SK-N-SH (cell line): ENCODE data around the gene MLXIPL.

Source experiments
- CTCF ChIP-seq: fragments of 200-600 bp; sonication (generic); IDR thresholded peaks from 2 replicates; pipeline ENCODE4 v1.6.1; 2017; ENCODE audit warnings: antibody characterized with exemption, mild to moderate bottlenecking, moderate library complexity
- EP300 ChIP-seq, 2 experiments: IDR thresholded peaks; 2 replicates each; pipeline versions ENCODE4 v1.4.0 to v1.6.1; 2012; ENCODE audit warnings: borderline replicate concordance in 1 of 2, low read depth in 1 of 2, low read length in 1 of 2
- JUND ChIP-seq: IDR thresholded peaks from 2 replicates; pipeline ENCODE4 v1.4.0; 2012
- RCOR1 ChIP-seq: fragments of 150-350 bp; IDR thresholded peaks from 2 replicates; pipeline ENCODE4 v1.6.1; 2017; ENCODE audit warnings: antibody characterized with exemption, low read length

GRCh38 chr7:73635428-73636200 is 11.3 kb upstream of the MLXIPL start:
- TF ChIP-seq CTCF, result no peak
- no peak for TF ChIP-seq RCOR1
- no peak for TF ChIP-seq JUND
- no peak for TF ChIP-seq EP300 (IDR thresholded peaks at IDR 0.05; ENCODE audit: borderline replicate concordance in 1 of 2, low read depth in 1 of 2, low read length in 1 of 2)
